Mucosa of stomach (tissue), 1 donor: ENCODE measurements around the gene U2AF2.
A peak's percentile ranks its signal among the peaks of the same experiment; 100 is the strongest.

Experiments used
- H3K27me3 ChIP-seq: one replicate; pipeline ENCODE4 v1.7.0; 2013; ENCODE audit warnings: mild to moderate bottlenecking, low read length; ENCODE audit not compliant: control insufficient read depth, insufficient read depth
- H3K36me3 ChIP-seq: one replicate; pipeline ENCODE4 v1.7.0; 2013; ENCODE audit warnings: low read length; ENCODE audit not compliant: control insufficient read depth, insufficient read depth
- H3K4me1 ChIP-seq: one replicate; pipeline ENCODE4 v1.7.0; 2013; ENCODE audit warnings: mild to moderate bottlenecking, low read length; ENCODE audit not compliant: control insufficient read depth, insufficient read depth
- H3K4me3 ChIP-seq: one replicate; pipeline ENCODE4 v1.7.0; 2013; ENCODE audit warnings: low read length
- H3K9ac ChIP-seq: one replicate; pipeline ENCODE4 v1.7.0; 2013; ENCODE audit warnings: mild to moderate bottlenecking, low read length, moderate library complexity
- H3K9me3 ChIP-seq: one replicate; pipeline ENCODE4 v1.7.0; 2013; ENCODE audit warnings: mild to moderate bottlenecking, low read length, moderate library complexity; ENCODE audit not compliant: control insufficient read depth
- donor health status: Pancreatic carcinoma.

The U2AF2 gene

GRCh38 chr19:55676889-55677505 is 22.2 kb downstream of the U2AF2 start:
- Histone ChIP-seq H3K4me3 (peak overlapping the region; percentile 16), H3K9ac (peak overlapping the region; percentile 91), H3K4me1 (peaks cover 53% of the 10 kb centered on the region), H3K27me3 (no peaks in the 10 kb centered on the region), H3K9me3 (no peaks in the 10 kb centered on the region), H3K36me3 (peaks cover 32% of the 10 kb centered on the region)

GRCh38 chr19:55677572-55678028 is 22.8 kb downstream of the U2AF2 start:
- Histone ChIP-seq H3K4me3 (no peak overlapping the region), H3K9me3 (no peaks in the 10 kb centered on the region), H3K4me1 (peaks cover 57% of the 10 kb centered on the region), H3K27me3 (no peaks in the 10 kb centered on the region), H3K36me3 (peaks cover 32% of the 10 kb centered on the region), H3K9ac (peak overlapping the region; percentile 91)

- Histone ChIP-seq H3K4me3 (no peak overlapping the region), H3K9me3 (no peaks in the 10 kb centered on the region), H3K36me3 (peaks cover 32% of the 10 kb centered on the region), H3K4me1 (peaks cover 60% of the 10 kb centered on the region), H3K9ac (no peak overlapping the region), H3K27me3 (no peaks in the 10 kb centered on the region)
Measured at GRCh38 chr19:55678121-55678671, 23.4 kb downstream of the U2AF2 start.

GRCh38 chr19:55679343-55680257 is 24.8 kb downstream of the U2AF2 start:
- Histone ChIP-seq H3K27me3 (no peaks in the 10 kb centered on the region), H3K4me1 (peaks cover 73% of the 10 kb centered on the region), H3K9ac (no peak overlapping the region), H3K9me3 (no peaks in the 10 kb centered on the region), H3K36me3 (peaks cover 32% of the 10 kb centered on the region), H3K4me3 (no peak overlapping the region)

- no peaks in the 10 kb centered on the region for H3K9me3 ChIP-seq
- no peak overlapping the region for H3K9ac ChIP-seq
- H3K4me3 ChIP-seq = no peak overlapping the region
- peaks cover 82% of the 10 kb centered on the region for H3K4me1 ChIP-seq
- H3K27me3 ChIP-seq = no peaks in the 10 kb centered on the region
- peaks cover 39% of the 10 kb centered on the region for H3K36me3 ChIP-seq
Measured at GRCh38 chr19:55680339-55681130, 25.7 kb downstream of the U2AF2 start.

GRCh38 chr19:55681131-55682092 is 26.6 kb downstream of the U2AF2 start:
- Histone ChIP-seq H3K27me3 (no peaks in the 10 kb centered on the region), H3K9ac (no peak overlapping the region), H3K9me3 (no peaks in the 10 kb centered on the region), H3K4me1 (peaks cover 91% of the 10 kb centered on the region), H3K4me3 (no peak overlapping the region), H3K36me3 (peaks cover 43% of the 10 kb centered on the region)

- Histone ChIP-seq H3K27me3 (no peaks in the 10 kb centered on the region), H3K4me1 (peaks cover 92% of the 10 kb centered on the region), H3K9ac (peak overlapping the region; percentile 32), H3K4me3 (peak overlapping the region; percentile 0), H3K36me3 (peaks cover 41% of the 10 kb centered on the region), H3K9me3 (no peaks in the 10 kb centered on the region)
Measured at GRCh38 chr19:55683449-55684261, 28.8 kb downstream of the U2AF2 start.

GRCh38 chr19:55684946-55685681 is 30.3 kb downstream of the U2AF2 start:
- peak overlapping the region; percentile 38 for H3K9ac ChIP-seq
- H3K4me3 ChIP-seq = no peak overlapping the region
- no peaks in the 10 kb centered on the region for H3K9me3 ChIP-seq
- H3K27me3 ChIP-seq = no peaks in the 10 kb centered on the region
- H3K4me1 ChIP-seq = peaks cover 92% of the 10 kb centered on the region
- H3K36me3 ChIP-seq = peaks cover 39% of the 10 kb centered on the region

GRCh38 chr19:55685776-55686175 is 30.9 kb downstream of the U2AF2 start:
- H3K27me3 ChIP-seq = no peaks in the 10 kb centered on the region
- H3K9ac ChIP-seq = peak overlapping the region; percentile 9
- no peaks in the 10 kb centered on the region for H3K9me3 ChIP-seq
- H3K4me1 ChIP-seq = peaks cover 86% of the 10 kb centered on the region
- no peak overlapping the region for H3K4me3 ChIP-seq
- H3K36me3 ChIP-seq = peaks cover 41% of the 10 kb centered on the region
